Natural killer cell (primary cell): Measurements from ENCODE around the gene MFAP4. TPM values are rescaled to one million over a fixed set of nuclear protein-coding genes. Genes with fewer than 3 reads are reported as not detected.

Experiments used
- ATAC-seq, 3 donors: fragments of 150-1000 bp in 2 of 3; fragments of 200-7000 bp in 1 of 3; cut with Tn5 transposase; 1 replicate in 1 of 3; 2 replicates in 2 of 3; pipeline ENCODE4 v1.10.0; 2021; ENCODE audit warnings: mild to moderate bottlenecking in 2 of 3, moderate library complexity in 2 of 3
- DNase-seq, 2 donors: peaks; one replicate each; pipeline versions ENCODE4 v3.0.0 to v3.0.0-alpha.2; 2013 to 2021; ENCODE audit warnings: mixed read lengths in 1 of 2
- H3K27ac ChIP-seq: one replicate; pipeline ENCODE4 v1.5.1; 2013; ENCODE audit warnings: mild to moderate bottlenecking, low read length
- H3K27me3 ChIP-seq: one replicate; pipeline ENCODE4 v1.6.1; 2013; ENCODE audit warnings: low read length; ENCODE audit not compliant: control insufficient read depth, insufficient read depth
- H3K36me3 ChIP-seq: one replicate; pipeline ENCODE4 v1.6.1; 2013; ENCODE audit warnings: low read length; ENCODE audit not compliant: control insufficient read depth, insufficient read depth
- H3K4me1 ChIP-seq: one replicate; pipeline ENCODE4 v1.6.1; 2013; ENCODE audit warnings: low read length; ENCODE audit not compliant: control insufficient read depth, insufficient read depth
- H3K4me3 ChIP-seq: one replicate; pipeline ENCODE4 v1.5.1; 2013; ENCODE audit warnings: low read length
- H3K9me3 ChIP-seq: one replicate; pipeline ENCODE4 v1.6.1; 2013; ENCODE audit warnings: low read length; ENCODE audit not compliant: control insufficient read depth, insufficient read depth
- H3K27ac Mint-ChIP-seq, 2 donors: one replicate each; pipeline ENCODE4 v1.8.0; 2022; ENCODE audit warnings: mild to moderate bottlenecking in 2 of 2, mixed read lengths in 2 of 2, moderate library complexity in 1 of 2
- H3K27me3 Mint-ChIP-seq, 2 donors: one replicate each; pipeline ENCODE4 v1.8.0; 2022; ENCODE audit warnings: low read depth in 2 of 2, mixed read lengths in 2 of 2
- H3K36me3 Mint-ChIP-seq: one replicate; pipeline ENCODE4 v1.8.0; 2022; ENCODE audit warnings: mixed read lengths
- H3K4me1 Mint-ChIP-seq, 2 donors: one replicate each; pipeline ENCODE4 v1.8.0; 2022; ENCODE audit warnings: mixed read lengths in 2 of 2
- H3K4me3 Mint-ChIP-seq: one replicate; pipeline ENCODE4 v1.8.0; 2022; ENCODE audit warnings: mild to moderate bottlenecking, moderate library complexity, mixed read lengths
- H3K9me3 Mint-ChIP-seq, 2 donors: one replicate each; pipeline ENCODE4 v1.8.0; 2022; ENCODE audit warnings: mixed read lengths in 2 of 2
- CTCF ChIP-seq: fragments of 200-600 bp; IDR thresholded peaks from one replicate; pipeline ENCODE4 v1.8.0; 2022; ENCODE audit warnings: antibody characterized with exemption
- WGBS: methylation state at CpG from one replicate; pipeline ENCODE4 v1.1.7; 2013; ENCODE audit warnings: missing lambda C conversion rate; ENCODE audit not compliant: insufficient coverage; 5-methylcytosine and 5-hydroxymethylcytosine counted together
- intact Hi-C: fragments of 100-400 bp; cut with micrococcal nuclease; formaldehyde crosslinking; loops from one replicate; pipeline ENCODE4 v1.14.2; 2022
- total RNA-seq, 4 donors: library from RNA; stranded (reverse); fragments of 120-200 nt in 1 of 4; gene quantifications; one replicate each; pipeline versions ENCODE4 v1.2.3 to v1.2.4, GENCODE V29; 2013 to 2022

The MFAP4 gene
- total RNA-seq, 3 donors from 2014 or later (not counting 1 experiment from before 2014, with no cell fraction given) = not detected

DNA sequence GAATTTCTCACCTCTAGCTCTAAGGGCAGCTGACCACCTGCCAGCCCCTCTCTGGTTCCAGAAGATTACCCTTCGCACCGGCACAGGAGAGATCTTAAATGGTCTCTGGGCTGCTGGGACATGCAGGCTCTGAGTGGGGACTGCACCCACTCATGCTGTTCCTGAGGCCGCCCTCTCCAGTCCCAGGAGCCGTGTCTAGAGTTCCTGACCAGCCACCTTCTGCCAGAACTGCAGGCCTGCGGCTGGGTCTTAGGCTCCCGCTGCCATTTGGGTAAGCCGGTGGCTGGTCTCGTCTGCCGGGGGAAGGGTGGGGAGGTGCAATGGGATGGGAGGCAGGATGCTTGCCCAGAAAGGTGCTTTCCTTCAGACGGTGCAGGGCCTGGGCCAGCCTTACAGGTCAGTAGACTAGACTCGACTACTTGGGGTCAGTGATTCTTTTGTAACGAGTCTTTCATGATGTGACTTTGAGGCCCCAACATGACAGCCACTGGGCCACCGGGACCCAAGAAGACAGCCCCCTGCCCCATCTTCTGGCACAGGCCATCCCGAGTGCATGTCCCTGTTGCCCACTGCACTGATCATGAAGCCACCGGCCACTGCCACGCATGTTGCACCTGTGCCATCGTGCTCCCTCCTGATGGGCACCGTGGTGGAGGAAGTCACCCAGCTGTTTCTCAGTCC is 50.9 kb downstream of the MFAP4 start:
- Mint-ChIP-seq H3K36me3 (no peaks in the 10 kb centered on the region), H3K27ac (no peak overlapping the region), H3K27me3 (peaks cover 10 to 13% of the 10 kb centered on the region in 2 donors), H3K4me1 (no peaks in the 10 kb centered on the region), H3K4me3 (no peak overlapping the region), H3K9me3 (no peaks in the 10 kb centered on the region)
- ATAC-seq (no peak), DNase-seq (no peak)
- Histone ChIP-seq H3K4me3 (no peak overlapping the region), H3K4me1 (no peaks in the 10 kb centered on the region), H3K27ac (no peak overlapping the region), H3K36me3 (no peaks in the 10 kb centered on the region), H3K9me3 (no peaks in the 10 kb centered on the region), H3K27me3 (no peaks in the 10 kb centered on the region)
- intact Hi-C loops = no loop called here
- no peak for TF ChIP-seq CTCF
- 92% methylated on average over 17 of the region's 18 CpGs for WGBS

GRCh38 chr17:19334331-19334730 is 52.7 kb downstream of the MFAP4 start:
- Mint-ChIP-seq H3K27ac (no peak overlapping the region), H3K9me3 (no peaks in the 10 kb centered on the region), H3K36me3 (no peaks in the 10 kb centered on the region), H3K4me1 (no peaks in the 10 kb centered on the region), H3K27me3 (peaks cover 12 to 13% of the 10 kb centered on the region in 2 donors), H3K4me3 (no peak overlapping the region)
- intact Hi-C loops = no loop called here
- H3K4me3 ChIP-seq = no peak overlapping the region
- H3K27ac ChIP-seq = no peak overlapping the region
- no peaks in the 10 kb centered on the region for H3K36me3 ChIP-seq
- 82% methylated on average over 5 of the region's 6 CpGs for WGBS
- no peaks in the 10 kb centered on the region for H3K4me1 ChIP-seq
- H3K27me3 ChIP-seq = no peaks in the 10 kb centered on the region
- no peak for TF ChIP-seq CTCF
- DNase-seq (no peak), ATAC-seq (no peak)
- no peaks in the 10 kb centered on the region for H3K9me3 ChIP-seq

DNA sequence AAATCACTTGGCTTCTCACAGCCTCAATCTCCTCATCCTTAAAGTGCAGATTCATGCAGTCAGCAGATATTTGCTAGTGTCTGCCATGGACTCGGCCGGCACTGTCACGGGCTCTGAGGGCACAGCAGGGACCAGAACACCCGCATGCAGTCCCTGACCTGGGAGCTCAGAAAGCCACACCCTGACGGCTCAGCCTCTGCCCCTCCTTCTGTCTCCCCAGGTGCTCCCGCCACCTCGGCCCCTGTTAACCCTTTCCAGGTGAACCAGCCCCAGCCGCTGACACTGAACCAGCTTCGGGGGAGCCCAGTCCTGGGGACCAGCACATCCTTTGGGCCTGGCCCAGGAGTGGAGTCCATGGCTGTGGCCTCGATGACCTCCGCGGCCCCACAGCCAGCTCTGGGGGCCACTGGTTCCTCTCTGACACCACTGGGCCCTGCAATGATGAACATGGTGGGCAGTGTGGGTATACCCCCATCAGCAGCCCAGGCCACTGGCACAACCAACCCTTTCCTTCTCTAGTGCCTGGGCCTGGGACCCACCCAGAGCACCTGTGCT is 53.2 kb downstream of the MFAP4 start:
- Histone ChIP-seq H3K27me3 (no peaks in the 10 kb centered on the region), H3K4me3 (no peak overlapping the region), H3K4me1 (no peaks in the 10 kb centered on the region), H3K36me3 (no peaks in the 10 kb centered on the region), H3K9me3 (no peaks in the 10 kb centered on the region), H3K27ac (no peak overlapping the region)
- intact Hi-C loops = no loop called here
- ATAC-seq = no peak
- Mint-ChIP-seq H3K4me1 (no peaks in the 10 kb centered on the region), H3K36me3 (no peaks in the 10 kb centered on the region), H3K27ac (no peak overlapping the region), H3K27me3 (peaks cover 12 to 13% of the 10 kb centered on the region in 2 donors), H3K4me3 (no peak overlapping the region), H3K9me3 (no peaks in the 10 kb centered on the region)
- no peak for TF ChIP-seq CTCF
- WGBS = 92% methylated on average over 12 of the region's 12 CpGs
- no peak for DNase-seq

Other genes with a start within 250 kb of the MFAP4 start
- gene EPN2, start 149.8 kb downstream of the MFAP4 start, total RNA-seq = 10 to 100 TPM in 1 of 3 donors, 1 to 10 TPM in 2; 2.0 to 13.8 (median 4.9) TPM
- 1 to 10 TPM; 3.1 to 7.5 (median 3.7) TPM for gene B9D1, start 24.5 kb downstream of the MFAP4 start, total RNA-seq
- 10 to 100 TPM; 39.2 to 63.5 (median 54.1) TPM for gene MAPK7, start 8.7 kb downstream of the MFAP4 start, total RNA-seq
- gene RNF112, start 24.0 kb upstream of the MFAP4 start, total RNA-seq = 1 to 10 TPM; 1.0 to 5.1 (median 5.0) TPM
- 1 to 10 TPM in 1 of 3 donors, under 1 TPM in 2; 0.29 to 1.3 (median 0.45) TPM for gene SLC47A1, start 146.7 kb upstream of the MFAP4 start, total RNA-seq